GM12878 (cell line): Measurements from ENCODE around the gene MAGI2. TPM values are rescaled to one million over a fixed set of nuclear protein-coding genes. Genes with fewer than 3 reads are reported as not detected.

Experiments used
- ATAC-seq: fragments of 200-7000 bp; cut with Tn5 transposase; 3 replicates; pipeline ENCODE4 v1.9.1; 2020; ENCODE audit warnings: mild to moderate bottlenecking, moderate library complexity
- BruUV-seq: library from RNA; stranded (reverse); fragments of 400-500 nt; replicated peaks from 2 replicates; lab custom pipeline; 2021; lab: Mats Ljungman, UMichigan
- CTCF ChIA-PET: fragments of 300-600 bp; sonication (Branson Sonifier 250); formaldehyde crosslinking; extraction: SDS; loops from one replicate; lab custom pipeline; 2021; ENCODE audit warnings: inconsistent platforms; lab: Yijun Ruan, JAX
- POLR2A ChIA-PET: fragments of 350-600 bp; formaldehyde crosslinking; extraction: SDS; loops from one replicate; lab custom pipeline; 2021; ENCODE audit warnings: inconsistent platforms; lab: Charles Lee
- RAD21 ChIA-PET: fragments of 300-600 bp; sonication (Branson Sonifier 250); formaldehyde crosslinking; loops from one replicate; lab custom pipeline; 2023; ENCODE audit warnings: antibody characterized with exemption; ENCODE audit not compliant: unreplicated experiment; lab: Charles Lee
- SMC1A ChIA-PET: fragments of 300-600 bp; sonication (Branson Sonifier 250); formaldehyde crosslinking; loops from one replicate; lab custom pipeline; 2023; ENCODE audit not compliant: unreplicated experiment, uncharacterized antibody; lab: Charles Lee
- DNase-seq: peaks from one replicate; pipeline ENCODE4 v3.0.0-alpha.2; 2011; ENCODE audit warnings: low read depth, low spot score
- FAIRE-seq: peaks from 3 replicates; lab custom pipeline; 2011; peaks lifted over from hg19 to GRCh38; lab: Jason Lieb, UNC
- H2AFZ ChIP-seq: 2 replicates; pipeline ENCODE4 v1.6.0; 2011; ENCODE audit warnings: low read depth, low read length, control low read depth; ENCODE audit not compliant: control insufficient read depth
- H3K27ac ChIP-seq: 2 replicates; pipeline ENCODE4 v1.5.1; 2011; ENCODE audit warnings: control low read depth; ENCODE audit not compliant: control insufficient read depth, insufficient read depth
- H3K27me3 ChIP-seq, 2 experiments: replicated peaks in 1 of 2; 2 replicates each; pipeline versions ENCODE4 v1.6.0 to v1.6.1; 2011; ENCODE audit warnings: low read length in 1 of 2; ENCODE audit not compliant: control insufficient read depth in 2 of 2, insufficient read depth in 2 of 2
- H3K36me3 ChIP-seq, 2 experiments: 2 replicates each; pipeline ENCODE4 v1.5.1; 2011; ENCODE audit warnings: low read length in 1 of 2; ENCODE audit not compliant: control insufficient read depth in 2 of 2, insufficient read depth in 2 of 2
- H3K4me1 ChIP-seq: 2 replicates; pipeline ENCODE4 v1.6.1; 2011; ENCODE audit warnings: mild to moderate bottlenecking, low read length, moderate library complexity, mixed read lengths; ENCODE audit not compliant: control insufficient read depth, insufficient read depth
- H3K4me2 ChIP-seq: 2 replicates; pipeline ENCODE4 v1.6.0; 2011; ENCODE audit warnings: control low read depth; ENCODE audit not compliant: control insufficient read depth, insufficient read depth
- H3K4me3 ChIP-seq: fragments of 200-600 bp; sonication (generic); 2 replicates; pipeline ENCODE4 v1.5.1; 2016
- H3K79me2 ChIP-seq: 2 replicates; pipeline ENCODE4 v1.6.0; 2011; ENCODE audit warnings: low read length; ENCODE audit not compliant: control insufficient read depth, insufficient read depth
- H3K9ac ChIP-seq: 2 replicates; pipeline ENCODE4 v1.8.0; 2011; ENCODE audit warnings: low read length, control low read depth, mixed read lengths; ENCODE audit not compliant: control insufficient read depth, insufficient read depth
- H3K9me3 ChIP-seq: replicated peaks from 3 replicates; pipeline ENCODE4 v1.5.1; 2011; ENCODE audit warnings: mild to moderate bottlenecking, low read length; ENCODE audit not compliant: control insufficient read depth, insufficient read depth
- H4K20me1 ChIP-seq: 2 replicates; pipeline ENCODE4 v1.6.0; 2011; ENCODE audit not compliant: control insufficient read depth, insufficient read depth
- BACH1 ChIP-seq: fragments of 450-650 bp; IDR thresholded peaks from 2 replicates; pipeline ENCODE4 v1.6.1; 2017; ENCODE audit warnings: mild to moderate bottlenecking, borderline replicate concordance
- BCL11A ChIP-seq: IDR thresholded peaks from 2 replicates; pipeline ENCODE4 v1.6.1; 2011; ENCODE audit warnings: low read depth, low read length
- GATAD2B ChIP-seq: fragments of 450-650 bp; conservative IDR thresholded peaks from 2 replicates; pipeline ENCODE4 v1.6.1; 2017; ENCODE audit warnings: low read depth, mild to moderate bottlenecking, moderate library complexity
- HDAC2 ChIP-seq: fragments of 200-600 bp; sonication (generic); IDR thresholded peaks from 2 replicates; pipeline ENCODE4 v1.6.1; 2017
- IKZF2 ChIP-seq, 2 experiments: fragments of 450-650 bp; IDR thresholded peaks; 2 replicates each; pipeline ENCODE4 v1.6.1; 2017; ENCODE audit warnings: mild to moderate bottlenecking in 2 of 2, moderate library complexity in 2 of 2
- LARP7 ChIP-seq: fragments of 450-650 bp; IDR thresholded peaks from 2 replicates; pipeline ENCODE4 v1.6.1; 2017; ENCODE audit warnings: mild to moderate bottlenecking
- MEF2A ChIP-seq: IDR thresholded peaks from 2 replicates; pipeline ENCODE4 v1.6.1; 2011; ENCODE audit warnings: low read depth, mild to moderate bottlenecking, low read length, moderate library complexity; ENCODE audit not compliant: insufficient read depth
- MYB ChIP-seq: fragments of 150-350 bp; IDR thresholded peaks from 2 replicates; pipeline ENCODE4 v1.6.1; 2014; ENCODE audit warnings: mild to moderate bottlenecking, low read depth, low read length, borderline replicate concordance
- NFIC ChIP-seq: IDR thresholded peaks from 2 replicates; pipeline ENCODE4 v1.6.1; 2012; ENCODE audit warnings: low read depth, mild to moderate bottlenecking, inconsistent platforms, low read length, moderate library complexity
- POLR2A ChIP-seq: IDR thresholded peaks from 2 replicates; pipeline ENCODE4 v1.6.1; 2011; ENCODE audit warnings: low read depth, mild to moderate bottlenecking, low read length
- SIX5 ChIP-seq: IDR thresholded peaks from 2 replicates; pipeline ENCODE4 v1.6.1; 2011; ENCODE audit warnings: mild to moderate bottlenecking, low read depth, low read length, moderate library complexity; ENCODE audit not compliant: severe bottlenecking
- SMAD1 ChIP-seq: fragments of 450-650 bp; IDR thresholded peaks from 2 replicates; pipeline ENCODE4 v1.6.1; 2018; ENCODE audit warnings: mild to moderate bottlenecking, low read depth; ENCODE audit not compliant: partially characterized antibody
- SUPT20H ChIP-seq: IDR thresholded peaks from 2 replicates; pipeline ENCODE4 v1.6.1; 2011; ENCODE audit warnings: low read depth, mild to moderate bottlenecking, low read length, moderate library complexity, borderline replicate concordance; ENCODE audit not compliant: control insufficient read depth
- TAF1 ChIP-seq: IDR thresholded peaks from 2 replicates; pipeline ENCODE4 v1.6.1; 2011; ENCODE audit warnings: mild to moderate bottlenecking, low read depth, low read length, borderline replicate concordance
- ZBTB11 ChIP-seq: fragments of 450-650 bp; formaldehyde crosslinking; IDR thresholded peaks from 2 replicates; pipeline ENCODE4 v1.5.0; 2022; ENCODE audit warnings: mild to moderate bottlenecking, missing genetic modification characterization
- ZBTB33 ChIP-seq: fragments of 450-650 bp; IDR thresholded peaks from 2 replicates; pipeline ENCODE4 v1.6.1; 2017; ENCODE audit warnings: mild to moderate bottlenecking
- ZZZ3 ChIP-seq: IDR thresholded peaks from 2 replicates; pipeline ENCODE4 v1.6.1; 2011; ENCODE audit warnings: low read depth; ENCODE audit not compliant: control insufficient read depth, insufficient read length
- WGBS: methylation state at CpG from one replicate; pipeline ENCODE4 v1.1.6; 2016; ENCODE audit warnings: low lambda C conversion rate; ENCODE audit not compliant: insufficient replicate concordance, insufficient coverage; ENCODE audit errors: missing lambda C conversion rate; 5-methylcytosine and 5-hydroxymethylcytosine counted together
- in situ Hi-C: fragments of 300-500 bp; cut with MboI; formaldehyde crosslinking; loops from 9 replicates; pipeline ENCODE4 v1.14.3; 2018; ENCODE audit warnings: mixed read lengths
- intact Hi-C: fragments of 100-400 bp; cut with micrococcal nuclease; formaldehyde crosslinking; loops from one replicate; pipeline ENCODE4 v1.14.2; 2022; ENCODE audit not compliant: unreplicated experiment
- polyA plus RNA-seq, 11 experiments: library from polyadenylated mRNA; depleted of rRNA in 4 of 11; unstranded in 6 of 11; stranded (reverse) in 5 of 11; fragments of >200 nt; fragmentation: Nextera tagmentation in 4 of 11; fragmentation: Illumina TruSeq in 1 of 11; extraction: Ambion mirVana in 4 of 11; extraction: Trizol in 1 of 11; gene quantifications; 1 replicate in 1 of 11; 2 replicates in 10 of 11; pipeline versions ENCODE4 v1.2.1 to v1.2.3, GENCODE V29; 2011 to 2016; ENCODE audit warnings: inconsistent platforms in 2 of 11, missing spikeins in 2 of 11, low read depth in 1 of 11
- total RNA-seq, 4 experiments: library from RNA; depleted of rRNA in 3 of 4; stranded (reverse); fragments of >200 nt in 3 of 4; fragmentation: Illumina TruSeq in 1 of 4; extraction: Trizol in 1 of 4; gene quantifications; 2 replicates each; pipeline versions ENCODE4 v1.2.1 to v1.2.3, GENCODE V29; 2013 to 2021

Gene MAGI2
- total and polyA plus RNA-seq, 10 of the 15 experiments (the other 5 are each of a cell fraction or from before 2014, with no cell fraction given), result 0.01 to 0.31 (median 0.05) TPM; not detected in 2

GRCh38 chr7:79471699-79472098 lies 18.2 kb upstream of the MAGI2 start:
- ChIA-PET CTCF (no interaction called here), SMC1A (no interaction called here)
- no peaks in the 10 kb centered on the region for H3K79me2 ChIP-seq
- no peak overlapping the region for H2AFZ ChIP-seq
- intact Hi-C loops (no loop called here), in situ Hi-C loops (no loop called here)
- WGBS, result 47% methylated on average over 1 of the region's 1 CpG
- no peak overlapping the region for H3K4me3 ChIP-seq
- H3K27me3 ChIP-seq, result no peaks in the 10 kb centered on the region
- H3K36me3 ChIP-seq, result no peaks in the 10 kb centered on the region
- no peak for ATAC-seq
- H4K20me1 ChIP-seq, result no peaks in the 10 kb centered on the region
- no peak for DNase-seq
- H3K9ac ChIP-seq, result no peak overlapping the region
- no peaks in the 10 kb centered on the region for H3K4me1 ChIP-seq
- no peak overlapping the region for H3K27ac ChIP-seq
- TF ChIP-seq ZBTB11 (CRISPR knock-in tag) (no peak), LARP7 (no peak), SUPT20H (no peak), GATAD2B (no peak), HDAC2 (no peak), NFIC (no peak), ZZZ3 (no peak), MEF2A (no peak), TAF1 (no peak), SMAD1 (no peak), SIX5 (no peak), MYB (no peak), BACH1 (no peak), IKZF2 (IDR thresholded peaks at IDR 0.05) (no peak), ZBTB33 (no peak), BCL11A (no peak), POLR2A (no peak)
- TF ChIP-seq, all 136 proteins: peak for 0
- Histone ChIP-seq H3K4me2 (no peak overlapping the region), H3K9me3 (no peaks in the 10 kb centered on the region)
- FAIRE-seq, result no peak
- RAD21 ChIA-PET, result no interaction called here
- POLR2A ChIA-PET, result no interaction called here
- no TSS peak for BruUV-seq
